MM.1S (cell line): ENCODE data around the gene ERO1A.

Experiments
- EZH2 ChIP-seq: fragments of 300-600 bp; sonication (generic); optimal IDR thresholded peaks from 2 replicates; pipeline ENCODE3; 2017; ENCODE audit warnings: low read depth, mild to moderate bottlenecking, antibody characterized with exemption, low read length, mixed read lengths
- TF ChIP-seq, protein P1 (sequence below): fragments of 300-600 bp; sonication (generic); IDR thresholded peaks from 2 replicates; pipeline ENCODE4 v1.5.1; 2016; ENCODE audit warnings: antibody characterized with exemption, low read length, mixed read lengths

DNA sequence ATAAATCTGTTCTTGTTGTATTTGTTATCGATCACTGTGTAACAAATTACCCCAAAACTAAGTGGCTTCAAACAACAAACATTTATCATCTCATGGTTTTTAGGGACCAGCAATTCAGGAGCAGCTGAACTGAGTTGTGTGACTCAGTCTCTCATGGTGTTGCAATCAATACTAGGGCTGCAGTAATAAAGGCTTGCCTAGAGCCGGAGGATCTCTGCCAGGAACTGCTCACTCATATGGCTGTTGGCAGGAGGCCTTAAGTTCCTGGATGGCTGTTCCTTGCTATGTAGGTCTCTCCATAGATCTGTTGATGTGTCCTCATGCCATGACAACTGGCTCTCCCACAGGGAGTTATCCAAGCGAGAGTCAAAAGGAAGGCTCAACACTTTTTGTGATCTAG lies 7.9 kb upstream of the ERO1A start:
- TF ChIP-seq, protein P1, sequence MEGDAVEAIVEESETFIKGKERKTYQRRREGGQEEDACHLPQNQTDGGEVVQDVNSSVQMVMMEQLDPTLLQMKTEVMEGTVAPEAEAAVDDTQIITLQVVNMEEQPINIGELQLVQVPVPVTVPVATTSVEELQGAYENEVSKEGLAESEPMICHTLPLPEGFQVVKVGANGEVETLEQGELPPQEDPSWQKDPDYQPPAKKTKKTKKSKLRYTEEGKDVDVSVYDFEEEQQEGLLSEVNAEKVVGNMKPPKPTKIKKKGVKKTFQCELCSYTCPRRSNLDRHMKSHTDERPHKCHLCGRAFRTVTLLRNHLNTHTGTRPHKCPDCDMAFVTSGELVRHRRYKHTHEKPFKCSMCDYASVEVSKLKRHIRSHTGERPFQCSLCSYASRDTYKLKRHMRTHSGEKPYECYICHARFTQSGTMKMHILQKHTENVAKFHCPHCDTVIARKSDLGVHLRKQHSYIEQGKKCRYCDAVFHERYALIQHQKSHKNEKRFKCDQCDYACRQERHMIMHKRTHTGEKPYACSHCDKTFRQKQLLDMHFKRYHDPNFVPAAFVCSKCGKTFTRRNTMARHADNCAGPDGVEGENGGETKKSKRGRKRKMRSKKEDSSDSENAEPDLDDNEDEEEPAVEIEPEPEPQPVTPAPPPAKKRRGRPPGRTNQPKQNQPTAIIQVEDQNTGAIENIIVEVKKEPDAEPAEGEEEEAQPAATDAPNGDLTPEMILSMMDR = no peak
- TF ChIP-seq EZH2 = no peak
